Loucy (cell line): ENCODE results near the gene EPAS1.

ENCODE experiments used
- CTCF ChIP-seq: fragments of 200-600 bp; sonication (generic); conservative IDR thresholded peaks from 2 replicates; pipeline ENCODE4 v1.5.1; 2014; ENCODE audit warnings: mild to moderate bottlenecking, antibody characterized with exemption, low read length
- EZH2phosphoT487 ChIP-seq: fragments of 200-600 bp; IDR thresholded peaks from 2 replicates; pipeline ENCODE4 v1.6.1; 2018; ENCODE audit warnings: antibody characterized with exemption, mild to moderate bottlenecking, moderate library complexity, borderline replicate concordance

DNA sequence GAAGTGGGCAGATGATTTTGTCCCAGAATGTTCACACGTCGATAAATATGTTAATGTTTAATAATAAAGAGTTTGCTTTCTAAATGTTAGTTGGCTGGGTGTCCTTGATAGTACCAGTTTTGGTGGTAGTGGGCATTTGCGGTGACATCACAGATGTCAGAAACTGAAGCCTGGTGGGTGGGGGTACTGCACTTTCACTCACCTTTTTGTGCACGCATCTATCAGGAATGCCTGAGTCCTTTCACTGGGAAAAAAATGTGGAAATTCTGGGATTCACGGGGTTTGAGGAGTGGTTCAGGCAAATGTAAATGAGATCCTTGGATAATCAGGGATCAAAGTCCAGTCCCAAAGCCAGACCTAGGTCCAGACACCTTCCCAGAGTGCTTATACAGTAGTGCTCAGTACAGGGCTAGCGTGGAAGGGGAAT lies 3.2 kb downstream of the EPAS1 start:
- TF ChIP-seq CTCF, result no peak
- no peak for TF ChIP-seq EZH2phosphoT487
